Central memory CD4-positive, alpha-beta T cell (primary cell): ENCODE measurements around the gene RPL35.

ENCODE experiments used
- DNase-seq: peaks from one replicate; pipeline ENCODE4 v3.0.0; 2022

The RPL35 gene

GRCh38 chr9:124875501-124875900, 13.7 kb upstream of the RPL35 start:
- no peak for DNase-seq

GRCh38 chr9:124873664-124874063, 11.9 kb upstream of the RPL35 start:
- no peak for DNase-seq

- no peak for DNase-seq
Measured at GRCh38 chr9:124871156-124871561, 9.4 kb upstream of the RPL35 start.

- no peak for DNase-seq
Measured at GRCh38 chr9:124870723-124871122, 9.0 kb upstream of the RPL35 start.

- peak; percentile 74 for DNase-seq
Measured at GRCh38 chr9:124869986-124870560, 8.3 kb upstream of the RPL35 start.

GRCh38 chr9:124869466-124869985, 7.8 kb upstream of the RPL35 start:
- DNase-seq: peak; percentile 41

- peak; percentile 94 for DNase-seq
Measured at GRCh38 chr9:124868511-124869465, 7.0 kb upstream of the RPL35 start.

GRCh38 chr9:124863371-124863871, 1.7 kb upstream of the RPL35 start:
- no peak for DNase-seq

GRCh38 chr9:124860582-124861341, 995 bp downstream of the RPL35 start:
- DNase-seq: no peak

GRCh38 chr9:124859803-124860581, 1.8 kb downstream of the RPL35 start:
- DNase-seq: no peak

- DNase-seq: no peak
Measured at GRCh38 chr9:124858330-124859046, 3.3 kb downstream of the RPL35 start.

GRCh38 chr9:124857533-124858162, 4.1 kb downstream of the RPL35 start:
- DNase-seq: no peak

GRCh38 chr9:124855944-124856765, 5.6 kb downstream of the RPL35 start:
- no peak for DNase-seq

- no peak for DNase-seq
Measured at GRCh38 chr9:124855566-124855943, 6.2 kb downstream of the RPL35 start.

- no peak for DNase-seq
Measured at GRCh38 chr9:124854822-124855221, 6.9 kb downstream of the RPL35 start.

GRCh38 chr9:124854161-124854560, 7.6 kb downstream of the RPL35 start:
- no peak for DNase-seq

GRCh38 chr9:124853605-124854143, 8.1 kb downstream of the RPL35 start:
- no peak for DNase-seq

- peak; percentile 78 for DNase-seq
Measured at GRCh38 chr9:124852829-124853531, 8.8 kb downstream of the RPL35 start, which contains the start of gene WDR38. TSS of gene WDR38 (plus strand) at chr9:124853460. CDS start at chr9:124853532, 72 bp downstream.
